Osteoblast (primary cell): Measurements from ENCODE around the gene TTC31. TPM values are rescaled to one million over a fixed set of nuclear protein-coding genes. Genes with fewer than 3 reads are reported as not detected.

ENCODE experiments used
- DNase-seq: peaks from one replicate; pipeline ENCODE4 v3.0.0; 2011; ENCODE audit warnings: low spot score, mixed read lengths; ENCODE audit not compliant: insufficient read length; ENCODE audit errors: missing footprints
- H2AFZ ChIP-seq: 2 replicates; pipeline ENCODE4 v1.6.0; 2011; ENCODE audit warnings: mild to moderate bottlenecking, low read length
- H3K27ac ChIP-seq: 2 replicates; pipeline ENCODE4 v1.5.1; 2011; ENCODE audit warnings: mild to moderate bottlenecking, low read depth, low read length, moderate library complexity
- H3K27me3 ChIP-seq: 2 replicates; pipeline ENCODE4 v1.6.0; 2012; ENCODE audit warnings: mild to moderate bottlenecking, control low read depth, inconsistent platforms, low read length, moderate library complexity; ENCODE audit not compliant: insufficient read depth
- H3K36me3 ChIP-seq: 2 replicates; pipeline ENCODE4 v1.5.1; 2011; ENCODE audit warnings: mild to moderate bottlenecking, low read length, control low read depth, moderate library complexity; ENCODE audit not compliant: insufficient read depth
- H3K4me1 ChIP-seq: 2 replicates; pipeline ENCODE4 v1.5.1; 2011; ENCODE audit warnings: mild to moderate bottlenecking, low read length, control low read depth, moderate library complexity; ENCODE audit not compliant: insufficient read depth
- H3K4me2 ChIP-seq: 2 replicates; pipeline ENCODE4 v1.6.0; 2011; ENCODE audit warnings: mild to moderate bottlenecking, low read length; ENCODE audit not compliant: insufficient read depth
- H3K4me3 ChIP-seq: fragments of 200-600 bp; sonication (generic); 3 replicates; pipeline ENCODE4 v1.5.1; 2012; ENCODE audit warnings: mild to moderate bottlenecking, low read length, inconsistent platforms; ENCODE audit not compliant: insufficient read depth
- H3K79me2 ChIP-seq: 2 replicates; pipeline ENCODE4 v1.6.0; 2012; ENCODE audit warnings: mild to moderate bottlenecking, low read length, control low read depth, inconsistent platforms; ENCODE audit not compliant: insufficient read depth
- H3K9me3 ChIP-seq: 2 replicates; pipeline ENCODE4 v1.5.1; 2011; ENCODE audit warnings: low read depth, low read length, control low read depth
- H4K20me1 ChIP-seq: 2 replicates; pipeline ENCODE4 v1.6.0; 2012; ENCODE audit warnings: mild to moderate bottlenecking, low read length, control low read depth; ENCODE audit not compliant: insufficient read depth
- CTCF ChIP-seq: IDR thresholded peaks from 2 replicates; pipeline ENCODE4 v1.5.1; 2011; ENCODE audit warnings: mild to moderate bottlenecking, low read depth, low read length, moderate library complexity; ENCODE audit errors: extremely low read depth
- total RNA-seq: library from RNA; depleted of rRNA; stranded (reverse); fragments of >200 nt; gene quantifications from 2 replicates; pipeline ENCODE4 v1.2.3, GENCODE V29; 2012

TTC31 gene
- total RNA-seq, 1 donor = 17.0 TPM

GRCh38 chr2:74503506-74504475 lies 20.9 kb downstream of the TTC31 start:
- Histone ChIP-seq H2AFZ (peak overlapping the region; percentile 82), H3K27ac (peak overlapping the region; percentile 81), H3K9me3 (no peaks in the 10 kb centered on the region), H4K20me1 (no peaks in the 10 kb centered on the region), H3K79me2 (peaks cover 41% of the 10 kb centered on the region), H3K4me2 (peak overlapping the region; percentile 91), H3K27me3 (no peaks in the 10 kb centered on the region), H3K4me1 (peaks cover 54% of the 10 kb centered on the region), H3K4me3 (peak overlapping the region; percentile 80), H3K36me3 (peaks cover 14% of the 10 kb centered on the region)
- TF ChIP-seq CTCF = no peak
- DNase-seq = peak; percentile 86

- Histone ChIP-seq H3K9me3 (no peaks in the 10 kb centered on the region), H4K20me1 (no peaks in the 10 kb centered on the region), H2AFZ (no peak overlapping the region), H3K27ac (peak overlapping the region; percentile 81), H3K4me2 (peak overlapping the region; percentile 91), H3K4me3 (peak overlapping the region; percentile 80), H3K4me1 (peaks cover 54% of the 10 kb centered on the region), H3K27me3 (no peaks in the 10 kb centered on the region), H3K36me3 (peaks cover 14% of the 10 kb centered on the region), H3K79me2 (peaks cover 41% of the 10 kb centered on the region)
- DNase-seq = peak; percentile 87
- TF ChIP-seq CTCF = no peak
These were observed 21.7 kb downstream of the TTC31 start for GRCh38 chr2:74504591-74504990.

DNA sequence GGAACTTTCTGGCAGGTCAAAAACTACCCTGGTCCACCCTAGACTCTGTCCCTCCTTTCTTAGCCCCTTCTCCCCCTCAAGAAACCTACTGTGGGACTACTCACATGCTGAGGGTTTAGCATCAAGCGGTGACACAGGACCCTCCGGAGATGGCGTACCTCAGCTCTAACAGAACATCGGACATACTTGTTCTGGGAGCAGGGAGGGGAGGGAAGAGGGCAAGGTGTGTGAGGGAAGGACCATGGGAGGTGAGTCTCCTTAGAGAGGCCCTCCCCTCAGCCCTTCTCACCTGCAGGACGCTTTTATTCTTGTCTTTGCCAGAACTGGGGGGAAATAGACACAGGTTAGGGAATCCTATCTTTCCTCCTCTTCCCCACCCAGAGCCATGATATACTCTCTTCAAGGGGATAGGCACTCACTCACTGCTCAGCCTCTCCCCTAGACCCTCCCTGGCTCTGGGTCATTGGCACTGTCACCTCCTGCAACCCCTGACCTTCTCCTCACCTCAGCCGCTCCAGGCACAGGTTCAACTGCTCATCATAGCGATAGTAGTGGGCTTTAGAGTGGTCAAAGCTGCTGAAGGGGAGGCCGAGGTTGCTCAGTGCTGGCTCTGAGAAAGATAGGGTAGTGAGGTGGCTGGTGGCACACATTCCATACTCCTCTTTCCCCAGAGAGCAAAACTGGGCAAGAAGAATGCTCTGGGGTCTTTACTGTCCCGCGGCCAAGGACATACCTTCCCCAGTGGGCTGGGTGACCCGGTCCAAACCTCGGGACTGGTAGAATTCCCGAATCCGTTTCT lies 22.8 kb downstream of the TTC31 start:
- Histone ChIP-seq H3K27ac (no peak overlapping the region), H2AFZ (no peak overlapping the region), H3K79me2 (peaks cover 41% of the 10 kb centered on the region), H3K4me2 (peak overlapping the region; percentile 91), H4K20me1 (no peaks in the 10 kb centered on the region), H3K36me3 (peaks cover 14% of the 10 kb centered on the region), H3K4me1 (peaks cover 48% of the 10 kb centered on the region), H3K4me3 (peak overlapping the region; percentile 30), H3K27me3 (peaks cover 2% of the 10 kb centered on the region), H3K9me3 (no peaks in the 10 kb centered on the region)
- no peak for TF ChIP-seq CTCF
- peak; percentile 63 for DNase-seq
